Measurements from ENCODE around the gene HS6ST2.
"Not testable (repeated sequence)": the region's sequence is repeated elsewhere in the genome, so short reads cannot be mapped to it uniquely, and the experiment has no call there.

HS6ST2 gene

GRCh38 chrX:132957211-132958090 is 978 bp downstream of the HS6ST2 start:
- TF ChIP-seq, protein P1, sequence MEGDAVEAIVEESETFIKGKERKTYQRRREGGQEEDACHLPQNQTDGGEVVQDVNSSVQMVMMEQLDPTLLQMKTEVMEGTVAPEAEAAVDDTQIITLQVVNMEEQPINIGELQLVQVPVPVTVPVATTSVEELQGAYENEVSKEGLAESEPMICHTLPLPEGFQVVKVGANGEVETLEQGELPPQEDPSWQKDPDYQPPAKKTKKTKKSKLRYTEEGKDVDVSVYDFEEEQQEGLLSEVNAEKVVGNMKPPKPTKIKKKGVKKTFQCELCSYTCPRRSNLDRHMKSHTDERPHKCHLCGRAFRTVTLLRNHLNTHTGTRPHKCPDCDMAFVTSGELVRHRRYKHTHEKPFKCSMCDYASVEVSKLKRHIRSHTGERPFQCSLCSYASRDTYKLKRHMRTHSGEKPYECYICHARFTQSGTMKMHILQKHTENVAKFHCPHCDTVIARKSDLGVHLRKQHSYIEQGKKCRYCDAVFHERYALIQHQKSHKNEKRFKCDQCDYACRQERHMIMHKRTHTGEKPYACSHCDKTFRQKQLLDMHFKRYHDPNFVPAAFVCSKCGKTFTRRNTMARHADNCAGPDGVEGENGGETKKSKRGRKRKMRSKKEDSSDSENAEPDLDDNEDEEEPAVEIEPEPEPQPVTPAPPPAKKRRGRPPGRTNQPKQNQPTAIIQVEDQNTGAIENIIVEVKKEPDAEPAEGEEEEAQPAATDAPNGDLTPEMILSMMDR (IDR thresholded peaks at IDR 0.05; ENCODE audit: low read depth, low read length), result no peak
- DNase-seq (ENCODE audit: extremely low read depth, low read depth), result no peak

DNA sequence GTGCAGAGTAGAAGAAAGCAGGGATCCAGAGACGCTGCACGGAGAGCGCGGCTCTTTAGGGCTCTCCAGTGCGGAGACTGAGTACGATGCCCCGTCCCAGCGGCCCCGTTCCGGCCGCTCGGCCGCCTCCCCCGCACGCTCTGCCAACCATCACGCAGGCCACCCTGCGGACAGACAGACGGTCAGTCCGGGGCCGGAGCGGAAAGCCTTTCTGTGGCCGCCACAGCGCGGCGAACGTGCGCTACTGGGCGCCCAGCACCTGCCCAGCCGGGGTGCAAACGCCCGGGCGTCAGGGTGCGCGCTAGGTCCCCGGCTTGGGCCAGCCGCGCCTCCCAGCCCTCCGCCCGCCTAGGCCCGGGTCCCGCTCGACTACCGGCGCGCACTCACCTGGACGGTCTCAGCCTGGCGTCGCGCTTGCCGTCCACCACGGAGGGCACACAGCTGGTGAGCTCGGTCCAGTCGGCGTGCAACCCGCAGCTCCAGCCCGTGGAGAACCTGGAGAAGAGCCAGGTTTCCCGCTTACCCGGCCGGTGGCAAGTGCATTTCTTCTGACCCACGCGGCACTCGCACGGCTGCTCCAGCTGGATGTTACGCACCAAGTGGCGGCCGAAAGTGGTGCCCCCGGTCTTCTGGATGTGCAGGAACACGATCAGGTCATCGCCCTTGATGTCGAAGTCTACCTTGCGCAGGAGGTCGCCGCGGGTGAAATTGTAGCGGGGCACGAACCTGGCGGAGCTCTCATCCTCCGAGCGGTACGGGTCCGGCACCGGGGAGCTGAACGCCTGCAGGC is 1.8 kb downstream of the HS6ST2 start:
- DNase-seq (ENCODE audit: extremely low read depth, low read depth), result no peak
- TF ChIP-seq, protein P1 (IDR thresholded peaks at IDR 0.05; ENCODE audit: low read depth, low read length), result no peak

- TF ChIP-seq, protein P1 (IDR thresholded peaks at IDR 0.05; ENCODE audit: low read depth, low read length), result no peak
- DNase-seq (ENCODE audit: extremely low read depth, low read depth), result no peak
These were observed 2.7 kb downstream of the HS6ST2 start for GRCh38 chrX:132955690-132956089.

- DNase-seq (ENCODE audit: extremely low read depth, low read depth), result no peak
- TF ChIP-seq, protein P1 (IDR thresholded peaks at IDR 0.05; ENCODE audit: low read depth, low read length), result no peak
These were observed 4.1 kb downstream of the HS6ST2 start for GRCh38 chrX:132954323-132954722.

DNA sequence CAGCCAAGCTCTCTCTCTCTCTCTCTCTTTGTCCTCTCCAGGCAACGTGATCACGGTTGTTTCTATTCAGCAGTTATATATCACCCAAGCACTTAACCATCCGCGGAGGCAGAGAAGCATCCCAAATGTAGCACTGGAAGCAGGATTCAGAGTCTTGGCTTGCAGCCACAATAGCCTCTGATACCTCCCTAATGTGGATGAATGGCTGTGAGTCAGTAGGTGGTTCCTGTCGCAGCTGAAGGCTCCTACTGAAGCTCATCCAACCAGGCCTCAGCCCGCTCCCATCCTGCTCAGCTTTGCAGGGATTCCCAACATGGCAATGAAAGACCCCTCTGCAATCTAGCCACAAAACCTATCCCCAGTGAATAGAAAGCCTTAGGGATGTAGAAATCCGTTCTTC is 5.1 kb downstream of the HS6ST2 start:
- TF ChIP-seq, protein P1 (IDR thresholded peaks at IDR 0.05; ENCODE audit: low read depth, low read length), result no peak
- DNase-seq (ENCODE audit: extremely low read depth, low read depth), result no peak

- TF ChIP-seq, protein P1 (IDR thresholded peaks at IDR 0.05; ENCODE audit: low read depth, low read length), result no peak; the same call in 1 of the 2 replicates
- DNase-seq (ENCODE audit: extremely low read depth, low read depth), result no peak
These were observed 9.7 kb downstream of the HS6ST2 start for GRCh38 chrX:132948648-132949260.

GRCh38 chrX:132945055-132945599 is 13.3 kb downstream of the HS6ST2 start:
- not testable (repeated sequence) for DNase-seq (ENCODE audit: extremely low read depth, low read depth)

Data from AG09319 (cell line).